GF-D8 (cell line): ENCODE measurements around the gene KLHL24.
A peak's percentile ranks its signal among the peaks of the same experiment; 100 is the strongest.
"Not testable (repeated sequence)": the region's sequence is repeated elsewhere in the genome, so short reads cannot be mapped to it uniquely, and the experiment has no call there.

ENCODE experiments used
- DNase-seq: peaks from one replicate; lab custom pipeline; 2025; lab: John Stamatoyannopoulos, UW

The KLHL24 gene

GRCh38 chr3:183695569-183696364 lies 60.3 kb downstream of the KLHL24 start:
- no peak for DNase-seq

- DNase-seq, result no peak
Observed at GRCh38 chr3:183697123-183697609, 61.7 kb downstream of the KLHL24 start.

- peak; percentile 16 for DNase-seq
Observed at GRCh38 chr3:183697610-183698317, 62.3 kb downstream of the KLHL24 start, which contains the start of gene YEATS2. Gene YEATS2, plus strand, starts transcription at chr3:183697797. Its CDS starts 17,366 bp downstream, at chr3:183715163.

GRCh38 chr3:183698318-183698751 lies 62.9 kb downstream of the KLHL24 start:
- DNase-seq, result peak; percentile 32

- DNase-seq, result peak; percentile 33
Observed at GRCh38 chr3:183698756-183699155, 63.3 kb downstream of the KLHL24 start.

- DNase-seq, result no peak
Observed at GRCh38 chr3:183699238-183699947, 64.0 kb downstream of the KLHL24 start.

- DNase-seq, result no peak
Observed at GRCh38 chr3:183701744-183702143, 66.3 kb downstream of the KLHL24 start.

GRCh38 chr3:183703892-183704291 lies 68.5 kb downstream of the KLHL24 start:
- DNase-seq, result not testable (repeated sequence)

- no peak for DNase-seq
Observed at GRCh38 chr3:183710231-183710630, 74.8 kb downstream of the KLHL24 start.

- no peak for DNase-seq
Observed at GRCh38 chr3:183711516-183711915, 76.1 kb downstream of the KLHL24 start.

GRCh38 chr3:183714622-183715021 lies 79.2 kb downstream of the KLHL24 start:
- DNase-seq, result no peak

- DNase-seq, result no peak
Observed at GRCh38 chr3:183718012-183718411, 82.6 kb downstream of the KLHL24 start.

- DNase-seq, result no peak
Observed at GRCh38 chr3:183725387-183725786, 90.0 kb downstream of the KLHL24 start.

- DNase-seq, result no peak
Observed at GRCh38 chr3:183728204-183728603, 92.8 kb downstream of the KLHL24 start.

GRCh38 chr3:183730361-183730760 lies 94.9 kb downstream of the KLHL24 start:
- no peak for DNase-seq

- no peak for DNase-seq
Observed at GRCh38 chr3:183731611-183732010, 96.2 kb downstream of the KLHL24 start.

GRCh38 chr3:183733553-183733952 lies 98.1 kb downstream of the KLHL24 start:
- no peak for DNase-seq
